PC-3 (cell line): Measurements from ENCODE around the gene AICDA.
"Not testable (repeated sequence)": the region's sequence is repeated elsewhere in the genome, so short reads cannot be mapped to it uniquely, and the experiment has no call there.

Experiments used
- EZH2 ChIP-seq: fragments of 300-600 bp; sonication (generic); IDR thresholded peaks from one replicate; pipeline ENCODE4 v1.6.1; 2017; ENCODE audit warnings: antibody characterized with exemption, mild to moderate bottlenecking, low read length; ENCODE audit not compliant: unreplicated experiment
- TF ChIP-seq, protein P1 (sequence below): fragments of 300-600 bp; sonication (generic); conservative IDR thresholded peaks from 2 replicates; pipeline ENCODE4 v1.5.1; 2017; ENCODE audit warnings: antibody characterized with exemption, low read depth, mild to moderate bottlenecking, low read length

DNA sequence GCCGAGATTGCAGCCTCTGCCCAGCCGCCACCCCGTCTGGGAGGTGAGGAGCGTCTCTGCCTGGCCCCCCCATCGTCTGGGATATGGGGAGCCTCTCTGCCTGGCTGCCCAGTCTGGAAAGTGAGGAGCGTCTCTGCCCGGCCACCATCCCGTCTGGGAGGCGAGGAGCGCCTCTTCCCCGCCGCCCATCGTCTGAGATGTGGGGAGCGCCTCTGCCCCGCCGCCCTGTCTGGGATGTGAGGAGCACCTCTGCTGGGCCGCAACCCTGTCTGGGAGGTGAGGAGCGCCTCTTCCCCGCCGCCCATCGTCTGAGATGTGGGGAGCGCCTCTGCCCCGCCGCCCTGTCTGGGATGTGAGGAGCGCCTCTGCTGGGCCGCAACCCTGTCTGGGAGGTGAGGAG lies 12.1 kb upstream of the AICDA start:
- TF ChIP-seq EZH2: not testable (repeated sequence)
- TF ChIP-seq, protein P1, sequence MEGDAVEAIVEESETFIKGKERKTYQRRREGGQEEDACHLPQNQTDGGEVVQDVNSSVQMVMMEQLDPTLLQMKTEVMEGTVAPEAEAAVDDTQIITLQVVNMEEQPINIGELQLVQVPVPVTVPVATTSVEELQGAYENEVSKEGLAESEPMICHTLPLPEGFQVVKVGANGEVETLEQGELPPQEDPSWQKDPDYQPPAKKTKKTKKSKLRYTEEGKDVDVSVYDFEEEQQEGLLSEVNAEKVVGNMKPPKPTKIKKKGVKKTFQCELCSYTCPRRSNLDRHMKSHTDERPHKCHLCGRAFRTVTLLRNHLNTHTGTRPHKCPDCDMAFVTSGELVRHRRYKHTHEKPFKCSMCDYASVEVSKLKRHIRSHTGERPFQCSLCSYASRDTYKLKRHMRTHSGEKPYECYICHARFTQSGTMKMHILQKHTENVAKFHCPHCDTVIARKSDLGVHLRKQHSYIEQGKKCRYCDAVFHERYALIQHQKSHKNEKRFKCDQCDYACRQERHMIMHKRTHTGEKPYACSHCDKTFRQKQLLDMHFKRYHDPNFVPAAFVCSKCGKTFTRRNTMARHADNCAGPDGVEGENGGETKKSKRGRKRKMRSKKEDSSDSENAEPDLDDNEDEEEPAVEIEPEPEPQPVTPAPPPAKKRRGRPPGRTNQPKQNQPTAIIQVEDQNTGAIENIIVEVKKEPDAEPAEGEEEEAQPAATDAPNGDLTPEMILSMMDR: not testable (repeated sequence)
